GM08714 (cell line): ENCODE results near the gene UCP2.
"Not testable (repeated sequence)": the region's sequence is repeated elsewhere in the genome, so short reads cannot be mapped to it uniquely, and the experiment has no call there.

ENCODE experiments used
- H3K4me3 ChIP-seq: fragments of 200-500 bp; sonication (Bioruptor generic); 2 replicates; pipeline ENCODE4 v1.5.1; 2014; ENCODE audit warnings: mild to moderate bottlenecking, low read length, inconsistent platforms
- ZNF274 ChIP-seq: IDR thresholded peaks from 2 replicates; pipeline ENCODE4 v1.6.1; 2012; ENCODE audit warnings: mild to moderate bottlenecking, low read depth, low read length

Gene UCP2

DNA sequence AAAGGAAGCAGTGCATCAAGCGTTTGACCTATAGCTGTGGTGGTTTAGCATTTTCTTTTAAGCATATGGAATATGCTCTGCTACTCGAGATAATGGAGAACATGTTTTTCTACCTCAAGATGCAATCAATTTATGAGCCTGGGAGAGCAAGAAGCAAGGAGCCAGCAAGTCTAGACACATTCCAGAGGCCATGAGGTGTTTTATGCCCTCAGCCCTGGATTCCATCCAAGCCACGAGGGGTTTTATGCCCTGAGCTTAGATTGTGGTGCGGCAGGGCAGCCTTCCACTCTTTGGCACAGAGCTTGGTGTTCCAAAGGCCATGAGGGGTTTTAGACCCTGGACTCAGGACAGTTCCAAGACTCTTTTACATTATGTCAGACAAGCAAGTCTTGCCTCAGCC is 43.5 kb downstream of the UCP2 start:
- no peak overlapping the region for H3K4me3 ChIP-seq
- no peak for TF ChIP-seq ZNF274

DNA sequence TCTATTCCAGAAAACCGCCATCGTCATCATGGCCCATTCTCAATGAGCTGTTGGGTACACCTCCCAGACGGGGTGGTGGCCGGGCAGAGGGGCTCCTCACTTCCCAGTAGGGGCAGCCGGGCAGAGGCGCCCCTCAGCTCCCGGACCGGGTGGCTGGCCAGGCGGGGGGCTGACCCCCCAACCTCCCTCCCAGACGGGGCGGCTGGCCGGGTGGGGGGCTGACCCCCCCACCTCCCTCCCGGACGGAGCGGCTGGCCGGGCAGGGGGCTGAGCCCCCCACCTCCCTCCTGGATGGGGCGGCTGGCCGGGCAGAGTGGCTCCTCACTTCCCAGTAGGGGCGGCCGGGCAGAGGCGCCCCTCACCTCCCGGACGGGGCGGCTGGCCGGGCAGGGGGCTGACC is 46.6 kb downstream of the UCP2 start:
- not testable (repeated sequence) for H3K4me3 ChIP-seq

DNA sequence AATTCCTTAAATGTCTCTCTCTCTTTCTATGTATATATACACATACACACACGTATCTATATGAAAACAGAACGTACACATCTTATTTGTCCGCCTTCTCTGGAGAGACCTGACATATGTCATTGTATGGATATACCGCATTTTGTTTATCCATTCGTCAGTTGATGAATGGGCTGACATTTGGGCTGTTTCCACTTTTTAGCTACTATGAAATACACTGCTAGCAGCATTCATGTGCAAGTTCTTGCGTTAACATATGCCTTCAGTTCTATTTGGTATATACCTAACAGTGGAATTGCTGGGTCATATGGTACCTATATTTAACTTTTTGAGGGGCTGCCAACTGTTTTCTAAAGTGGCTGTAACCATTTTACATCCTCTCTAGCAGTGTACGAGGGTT is 49.9 kb downstream of the UCP2 start:
- TF ChIP-seq ZNF274 = no peak
- H3K4me3 ChIP-seq = no peak overlapping the region

DNA sequence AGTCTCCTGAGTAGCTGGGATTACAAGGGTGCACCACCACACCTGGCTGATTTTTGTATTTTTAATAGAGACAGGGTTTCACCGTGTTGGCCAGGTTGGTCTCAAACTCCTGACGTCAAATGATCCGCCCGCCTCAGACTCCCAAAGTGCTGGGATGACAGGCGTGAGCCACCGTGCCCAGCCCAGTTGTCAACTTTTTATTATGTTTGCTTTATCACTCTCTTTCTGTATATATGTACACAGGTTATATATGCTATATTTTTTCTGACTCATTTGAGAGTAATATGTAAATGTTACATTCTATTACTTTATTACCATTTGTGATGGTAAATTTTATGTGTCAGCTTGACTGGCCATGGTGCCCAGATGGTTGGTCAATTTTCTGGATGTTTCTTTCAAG is 50.7 kb downstream of the UCP2 start:
- H3K4me3 ChIP-seq = no peak overlapping the region
- TF ChIP-seq ZNF274 = no peak

DNA sequence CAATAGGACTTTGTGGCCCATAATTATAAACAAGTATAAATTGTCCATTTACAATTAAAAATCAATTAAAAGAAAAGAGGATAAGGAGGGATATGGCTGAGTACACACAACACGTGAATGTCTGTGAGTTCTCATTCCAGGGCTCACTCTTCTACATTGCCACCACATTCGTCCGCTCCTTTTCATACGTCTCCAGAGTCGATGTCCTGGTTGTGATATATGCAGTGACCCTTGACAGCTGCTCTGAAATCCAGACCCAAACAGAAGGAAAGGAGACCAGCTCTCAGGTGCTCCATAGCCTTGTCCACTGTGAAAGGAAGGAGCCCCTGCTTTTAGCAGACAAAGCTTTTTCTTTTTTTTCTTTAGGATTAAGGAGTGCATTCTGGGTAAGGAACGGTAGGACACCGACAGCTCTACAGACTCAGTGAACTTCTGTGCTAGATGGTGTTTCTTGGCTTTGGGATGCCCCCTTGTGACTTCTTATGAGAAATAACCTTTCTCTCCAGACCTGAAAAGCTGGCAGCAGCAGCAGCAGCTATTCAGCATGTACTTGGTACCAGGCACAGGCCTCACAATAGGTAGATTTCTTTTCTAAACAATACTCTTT is 51.5 kb downstream of the UCP2 start:
- H3K4me3 ChIP-seq = no peak overlapping the region
- no peak for TF ChIP-seq ZNF274

DNA sequence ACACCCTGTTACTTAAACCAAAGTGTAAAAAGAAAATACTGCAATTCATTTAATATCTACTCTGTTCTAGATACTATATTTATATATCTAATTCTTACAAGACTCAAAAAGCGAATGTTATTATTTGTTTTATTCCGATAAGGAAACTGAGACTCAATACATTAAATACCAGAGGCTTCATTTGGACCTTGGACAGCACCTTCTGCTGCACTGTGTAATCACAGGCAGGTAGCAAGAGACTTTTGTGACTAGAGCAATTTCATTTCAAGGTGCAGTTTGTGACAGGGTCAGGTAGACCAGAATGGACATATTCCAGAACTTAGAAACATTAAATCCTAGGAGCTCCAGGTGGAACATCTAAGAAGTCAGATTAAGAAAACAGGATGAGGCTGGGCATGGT is 53.3 kb downstream of the UCP2 start:
- TF ChIP-seq ZNF274 = no peak

More for the DNA sequence above, 53.3 kb downstream of the UCP2 start:
- H3K4me3 ChIP-seq = no peak overlapping the region
